Measurements from ENCODE around the gene CHAF1A.
A peak's percentile ranks its signal among the peaks of the same experiment; 100 is the strongest.

Gene CHAF1A

GRCh38 chr19:4443966-4444764 lies 41.7 kb downstream of the CHAF1A start:
- no peak for DNase-seq

GRCh38 chr19:4444765-4445741 lies 42.6 kb downstream of the CHAF1A start:
- no peak for DNase-seq

- DNase-seq, result no peak
These were observed 43.7 kb downstream of the CHAF1A start for GRCh38 chr19:4445963-4446703.

GRCh38 chr19:4446704-4447200 lies 44.3 kb downstream of the CHAF1A start:
- DNase-seq, result no peak

- DNase-seq, result no peak
These were observed 45.1 kb downstream of the CHAF1A start for GRCh38 chr19:4447327-4448146.

- DNase-seq, result no peak
These were observed 45.9 kb downstream of the CHAF1A start for GRCh38 chr19:4448147-4448985.

- no peak for DNase-seq
These were observed 46.7 kb downstream of the CHAF1A start for GRCh38 chr19:4449022-4449638.

- DNase-seq, result no peak
These were observed 47.2 kb downstream of the CHAF1A start for GRCh38 chr19:4449639-4450028.

- no peak for DNase-seq
These were observed 50.0 kb downstream of the CHAF1A start for GRCh38 chr19:4452230-4452990.

- DNase-seq, result no peak
These were observed 51.1 kb downstream of the CHAF1A start for GRCh38 chr19:4453232-4454179.

- DNase-seq, result no peak
These were observed 52.6 kb downstream of the CHAF1A start for GRCh38 chr19:4454747-4455718.

GRCh38 chr19:4455719-4456475 lies 53.5 kb downstream of the CHAF1A start:
- DNase-seq, result no peak

GRCh38 chr19:4456476-4456842 lies 54.0 kb downstream of the CHAF1A start:
- no peak for DNase-seq

- peak in 1 of 2 donors; percentile 51 for DNase-seq
These were observed 54.6 kb downstream of the CHAF1A start for GRCh38 chr19:4456843-4457653.

GRCh38 chr19:4457654-4458395 lies 55.4 kb downstream of the CHAF1A start, which contains the start of gene UBXN6:
Gene UBXN6 (minus strand): TSS chr19:4457794. CDS start chr19:4457697, 97 bp downstream.
- peak; percentile 97 for DNase-seq
